GM12891 (cell line): ENCODE results near the gene PXT1.

Source experiments
- POLR2AphosphoS5 ChIP-seq: IDR thresholded peaks from 2 replicates; pipeline ENCODE4 v1.6.1; 2011; ENCODE audit warnings: low read depth, low read length, control low read depth
- POU2F2 ChIP-seq: IDR thresholded peaks from 2 replicates; pipeline ENCODE4 v1.6.1; 2011; ENCODE audit warnings: low read depth, mild to moderate bottlenecking, control low read depth, low read length, moderate library complexity

- TF ChIP-seq POU2F2 (no peak), POLR2AphosphoS5 (no peak)
Measured at GRCh38 chr6:36487698-36488097, 45.0 kb upstream of the PXT1 start.
